ENCODE measurements around the gene KPNA5.
"Not testable (repeated sequence)": the region's sequence is repeated elsewhere in the genome, so short reads cannot be mapped to it uniquely, and the experiment has no call there.

GRCh38 chr6:116693275-116693674 is 12.3 kb downstream of the KPNA5 start:
- TF ChIP-seq CTCF, POLR2A, POLR2AphosphoS5 (IDR thresholded peaks at IDR 0.05): not testable (repeated sequence)
